GM19397 (cell line): Measurements from ENCODE around the gene NCK1.
"Not testable (repeated sequence)": the region's sequence is repeated elsewhere in the genome, so short reads cannot be mapped to it uniquely, and the experiment has no call there.

Experiments
- ATAC-seq: cut with Tn5 transposase; IDR thresholded peaks from one replicate; pipeline ENCODE4 v1.9.1; 2021; ENCODE audit warnings: mild to moderate bottlenecking, moderate library complexity; ENCODE audit not compliant: unreplicated experiment

NCK1 gene

GRCh38 chr3:136982033-136982432 is 120.0 kb downstream of the NCK1 start:
- no peak for ATAC-seq

- ATAC-seq = no peak
Observed at GRCh38 chr3:136982520-136983138, 120.6 kb downstream of the NCK1 start.

GRCh38 chr3:136984837-136985236 is 122.8 kb downstream of the NCK1 start:
- no peak for ATAC-seq

GRCh38 chr3:136987398-136987980 is 125.5 kb downstream of the NCK1 start:
- ATAC-seq = not testable (repeated sequence)

- ATAC-seq = no peak
Observed at GRCh38 chr3:136988651-136989050, 126.6 kb downstream of the NCK1 start.

- ATAC-seq = no peak
Observed at GRCh38 chr3:136989781-136990524, 127.9 kb downstream of the NCK1 start.

- no peak for ATAC-seq
Observed at GRCh38 chr3:136990826-136991225, 128.8 kb downstream of the NCK1 start.

- no peak for ATAC-seq
Observed at GRCh38 chr3:136992115-136992514, 130.1 kb downstream of the NCK1 start.

GRCh38 chr3:136994772-136995516 is 132.9 kb downstream of the NCK1 start:
- no peak for ATAC-seq

- ATAC-seq = no peak
Observed at GRCh38 chr3:136995652-136996051, 133.6 kb downstream of the NCK1 start.
